OCI-LY3 (cell line): Measurements from ENCODE around the gene RASEF.

Experiments
- CTCF ChIP-seq: fragments of 200-600, 300-600 bp; sonication (generic); IDR thresholded peaks from 2 replicates; pipeline ENCODE4 v1.5.1; 2014; ENCODE audit warnings: antibody characterized with exemption, low read length, low read depth
- EZH2phosphoT487 ChIP-seq: fragments of 200-600 bp; shearing (Covaris generic); IDR thresholded peaks from 2 replicates; pipeline ENCODE4 v1.6.1; 2018; ENCODE audit warnings: antibody characterized with exemption, mixed run types, low read depth

GRCh38 chr9:82988488-82988887 lies 74.5 kb downstream of the RASEF start:
- no peak for TF ChIP-seq CTCF
- TF ChIP-seq EZH2phosphoT487 = no peak
